Memory B cell (primary cell): ENCODE measurements around the gene MAB21L3.

Experiments
- ATAC-seq: fragments of 150-1000 bp; cut with Tn5 transposase; 2 replicates; pipeline ENCODE4 v1.10.0; 2021; ENCODE audit warnings: low read depth, mild to moderate bottlenecking, moderate library complexity
- DNase-seq, 2 donors: peaks; one replicate each; pipeline ENCODE4 v3.0.0; 2022; ENCODE audit warnings: low spot score in 2 of 2
- H3K27ac Mint-ChIP-seq: one replicate; pipeline ENCODE4 v1.8.0; 2022; ENCODE audit warnings: mild to moderate bottlenecking, moderate library complexity, mixed read lengths
- H3K27me3 Mint-ChIP-seq: one replicate; pipeline ENCODE4 v1.8.0; 2022; ENCODE audit warnings: mixed read lengths
- H3K36me3 Mint-ChIP-seq: one replicate; pipeline ENCODE4 v1.8.0; 2022; ENCODE audit warnings: mild to moderate bottlenecking, mixed read lengths
- H3K4me1 Mint-ChIP-seq: one replicate; pipeline ENCODE4 v1.8.0; 2022; ENCODE audit warnings: mixed read lengths
- H3K4me3 Mint-ChIP-seq: one replicate; pipeline ENCODE4 v1.8.0; 2022; ENCODE audit warnings: mild to moderate bottlenecking, moderate library complexity, mixed read lengths
- H3K9me3 Mint-ChIP-seq: one replicate; pipeline ENCODE4 v1.8.0; 2022; ENCODE audit warnings: mixed read lengths

Gene MAB21L3

DNA sequence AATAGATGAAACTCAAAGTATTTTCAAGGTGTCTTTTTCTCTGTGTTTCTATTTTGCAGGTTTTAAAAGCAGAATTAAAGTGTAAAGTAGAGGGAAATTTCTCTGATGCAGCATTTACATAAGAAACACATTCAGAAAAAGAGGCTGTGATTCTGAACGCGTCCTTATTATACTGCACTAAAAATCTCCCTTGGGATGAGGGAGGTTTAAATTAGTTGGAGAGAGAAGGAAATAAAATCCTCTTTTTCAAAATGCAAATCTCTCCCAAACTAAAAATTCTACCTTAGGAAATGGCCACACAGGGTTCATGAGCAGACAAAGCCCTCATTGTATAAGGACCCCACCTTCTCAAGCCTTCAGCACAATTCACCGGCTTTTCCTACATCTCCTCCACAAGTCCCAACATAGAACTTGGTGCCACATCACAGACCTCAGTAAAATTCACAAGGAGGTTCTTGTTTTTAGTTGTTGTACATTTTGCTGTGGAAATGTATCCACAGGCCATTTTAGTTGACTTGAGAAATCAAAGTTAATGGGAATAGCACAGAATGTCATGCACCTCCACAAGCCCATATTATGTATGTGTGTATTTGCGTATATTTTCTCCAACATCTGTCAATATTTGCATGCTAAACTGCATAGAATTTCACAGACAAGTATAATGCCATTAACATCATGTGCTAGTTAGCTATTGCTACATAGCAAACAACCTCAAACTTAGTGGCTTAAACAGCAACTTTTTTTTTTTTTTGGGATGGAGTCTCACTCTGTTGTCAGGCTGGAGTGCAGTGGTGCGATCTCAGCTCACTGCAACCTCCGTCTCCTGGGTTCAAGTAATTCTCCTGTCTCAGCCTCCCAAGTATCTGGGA, 59.8 kb downstream of the MAB21L3 start:
- DNase-seq (no peak), ATAC-seq (no peak)
- Mint-ChIP-seq H3K4me1 (peaks cover 12% of the 10 kb centered on the region), H3K9me3 (no peaks in the 10 kb centered on the region), H3K27ac (no peak overlapping the region), H3K27me3 (no peaks in the 10 kb centered on the region), H3K36me3 (no peaks in the 10 kb centered on the region), H3K4me3 (no peak overlapping the region)

DNA sequence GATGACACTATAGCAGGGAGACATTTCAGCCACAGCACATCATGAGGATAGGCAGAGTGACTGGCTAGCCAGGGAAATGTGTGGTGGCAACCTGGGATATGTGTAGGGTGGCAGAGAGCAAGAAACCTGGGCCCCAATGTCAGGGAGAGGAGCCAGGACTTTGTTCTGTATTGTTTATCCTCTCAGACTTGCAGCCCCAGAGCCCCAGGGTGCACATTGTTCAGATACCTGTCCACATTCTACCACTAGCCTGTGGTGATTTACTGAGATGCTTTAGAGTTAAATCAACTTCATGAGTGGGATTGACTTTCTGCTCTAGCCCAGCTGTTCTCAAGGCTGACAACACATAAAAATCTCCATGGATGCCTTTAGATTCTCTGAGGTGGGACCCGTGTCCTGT, 61.5 kb downstream of the MAB21L3 start:
- no peaks in the 10 kb centered on the region for H3K36me3 Mint-ChIP-seq
- H3K27me3 Mint-ChIP-seq, result peaks cover 2% of the 10 kb centered on the region
- H3K4me3 Mint-ChIP-seq, result no peak overlapping the region
- ATAC-seq, result no peak
- no peak for DNase-seq
- H3K4me1 Mint-ChIP-seq, result peaks cover 12% of the 10 kb centered on the region
- H3K9me3 Mint-ChIP-seq, result no peaks in the 10 kb centered on the region
- no peak overlapping the region for H3K27ac Mint-ChIP-seq

DNA sequence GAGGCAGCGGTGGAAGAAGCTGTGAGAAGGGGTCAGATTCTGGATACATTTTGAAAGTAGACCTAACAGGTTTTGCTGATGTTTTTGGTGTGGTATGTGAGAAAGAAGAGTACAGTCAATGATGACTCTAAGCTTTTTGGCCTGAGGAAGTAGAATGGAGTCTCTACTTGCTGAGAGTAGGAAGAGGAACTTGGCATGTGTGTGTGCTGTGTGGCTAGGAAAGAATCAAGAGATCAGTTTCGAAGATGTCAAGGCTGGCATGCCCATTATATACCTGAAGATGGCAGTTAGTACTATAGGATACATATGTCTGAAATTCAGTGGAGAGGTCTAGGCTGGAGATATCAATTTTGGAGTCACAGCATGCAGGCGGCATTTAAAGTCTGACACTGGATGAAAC, 64.4 kb downstream of the MAB21L3 start:
- no peak for DNase-seq

DNA sequence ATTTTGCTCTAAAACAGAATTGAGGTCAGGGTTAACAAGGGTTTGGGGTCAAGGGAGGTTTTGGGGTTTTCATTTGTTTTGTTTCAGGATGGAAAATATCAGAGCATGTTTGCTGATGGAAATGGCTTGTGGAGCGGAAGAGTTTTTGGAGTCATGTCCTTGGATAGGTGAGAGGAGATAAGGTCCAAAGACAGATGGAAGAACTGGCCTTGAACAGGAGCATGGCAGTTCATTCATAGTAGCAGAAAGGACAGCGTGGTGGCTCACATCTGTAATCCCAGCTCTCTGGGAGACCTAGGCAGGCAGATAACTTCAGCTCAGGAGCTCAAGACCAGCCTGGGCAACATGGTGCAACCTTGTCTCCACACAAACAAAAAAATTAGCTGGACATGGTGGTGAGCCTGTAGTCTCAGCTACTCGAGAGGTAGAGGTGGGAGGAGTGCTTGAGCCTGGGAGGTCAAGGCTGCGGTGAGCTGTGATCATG, 65.1 kb downstream of the MAB21L3 start:
- Mint-ChIP-seq H3K9me3 (no peaks in the 10 kb centered on the region), H3K36me3 (no peaks in the 10 kb centered on the region), H3K4me3 (no peak overlapping the region), H3K27ac (no peak overlapping the region), H3K4me1 (no peaks in the 10 kb centered on the region), H3K27me3 (peaks cover 3% of the 10 kb centered on the region)
- ATAC-seq, result no peak
- DNase-seq, result no peak

More for the DNA sequence above, 64.4 kb downstream of the MAB21L3 start:
- H3K4me1 Mint-ChIP-seq, result no peaks in the 10 kb centered on the region
- H3K9me3 Mint-ChIP-seq, result no peaks in the 10 kb centered on the region
- ATAC-seq, result peak; percentile 42
- no peak overlapping the region for H3K27ac Mint-ChIP-seq
- peaks cover 3% of the 10 kb centered on the region for H3K27me3 Mint-ChIP-seq
- H3K4me3 Mint-ChIP-seq, result no peak overlapping the region
- no peaks in the 10 kb centered on the region for H3K36me3 Mint-ChIP-seq

DNA sequence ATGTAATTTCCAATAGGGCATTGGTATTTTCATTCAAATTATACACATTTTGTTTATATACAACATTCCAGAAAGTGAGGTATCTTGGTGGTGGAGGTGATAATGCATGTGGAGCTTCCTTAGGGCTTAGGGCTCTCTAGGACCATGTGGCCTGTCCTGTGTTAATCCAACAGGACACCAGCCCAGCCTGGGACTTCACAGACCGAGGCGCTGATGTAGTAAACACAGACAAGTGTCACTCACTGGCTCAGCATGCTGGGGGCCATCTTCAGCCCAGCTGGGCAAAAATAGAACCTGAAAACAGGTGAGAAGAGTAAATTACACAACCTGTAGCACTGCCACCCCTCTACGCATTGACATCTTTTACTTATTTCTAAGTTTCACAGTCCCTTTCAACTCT, 66.7 kb downstream of the MAB21L3 start:
- ATAC-seq (no peak), DNase-seq (no peak)
- Mint-ChIP-seq H3K27ac (no peak overlapping the region), H3K27me3 (peaks cover 5% of the 10 kb centered on the region), H3K4me3 (no peak overlapping the region), H3K4me1 (no peaks in the 10 kb centered on the region), H3K9me3 (no peaks in the 10 kb centered on the region), H3K36me3 (no peaks in the 10 kb centered on the region)

DNA sequence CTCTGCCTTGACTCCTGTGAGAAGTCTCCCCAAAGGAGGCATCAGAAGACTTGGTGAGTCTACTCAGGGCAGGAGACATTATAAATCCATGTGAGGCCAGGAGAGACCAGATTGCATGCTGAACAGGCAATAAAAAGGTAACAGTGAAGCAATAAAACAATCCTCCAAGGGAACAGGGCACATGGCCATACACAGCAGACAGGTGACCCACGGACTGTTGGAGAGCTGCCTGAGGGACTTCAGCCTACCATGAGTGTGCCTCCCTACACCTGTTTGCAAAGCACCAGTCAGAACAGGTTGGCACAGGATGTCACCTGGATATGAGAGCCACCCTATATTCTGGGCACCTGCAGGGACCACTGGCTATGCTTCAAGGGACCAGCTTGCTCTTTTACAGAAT, 67.6 kb downstream of the MAB21L3 start:
- DNase-seq (no peak), ATAC-seq (no peak)
- Mint-ChIP-seq H3K27me3 (peaks cover 8% of the 10 kb centered on the region), H3K4me3 (no peak overlapping the region), H3K27ac (no peak overlapping the region), H3K36me3 (no peaks in the 10 kb centered on the region), H3K4me1 (no peaks in the 10 kb centered on the region), H3K9me3 (no peaks in the 10 kb centered on the region)

DNA sequence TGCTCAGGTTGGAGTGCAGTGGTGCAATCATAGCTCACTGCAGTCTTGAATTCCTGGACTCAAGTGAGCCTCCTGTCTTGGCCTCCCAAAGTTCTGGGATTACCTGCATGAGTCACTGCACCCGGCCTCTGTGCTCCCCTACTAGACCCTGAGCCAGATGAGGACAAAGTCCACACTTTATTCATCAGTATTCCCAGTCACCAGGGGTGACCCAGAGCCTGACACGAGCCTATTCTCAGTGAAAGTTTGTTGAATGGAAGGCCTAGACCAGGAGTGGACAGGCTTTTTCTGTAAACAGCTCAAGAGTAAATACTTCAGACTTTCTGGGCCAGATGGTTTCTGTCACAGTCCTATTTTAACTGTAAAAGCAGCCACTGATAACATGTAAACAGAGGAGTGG, 68.2 kb downstream of the MAB21L3 start:
- ATAC-seq (no peak), DNase-seq (no peak)
- no peak overlapping the region for H3K27ac Mint-ChIP-seq
- H3K4me1 Mint-ChIP-seq, result no peaks in the 10 kb centered on the region
- no peaks in the 10 kb centered on the region for H3K36me3 Mint-ChIP-seq
- H3K27me3 Mint-ChIP-seq, result peaks cover 9% of the 10 kb centered on the region
- no peaks in the 10 kb centered on the region for H3K9me3 Mint-ChIP-seq
- H3K4me3 Mint-ChIP-seq, result no peak overlapping the region

DNA sequence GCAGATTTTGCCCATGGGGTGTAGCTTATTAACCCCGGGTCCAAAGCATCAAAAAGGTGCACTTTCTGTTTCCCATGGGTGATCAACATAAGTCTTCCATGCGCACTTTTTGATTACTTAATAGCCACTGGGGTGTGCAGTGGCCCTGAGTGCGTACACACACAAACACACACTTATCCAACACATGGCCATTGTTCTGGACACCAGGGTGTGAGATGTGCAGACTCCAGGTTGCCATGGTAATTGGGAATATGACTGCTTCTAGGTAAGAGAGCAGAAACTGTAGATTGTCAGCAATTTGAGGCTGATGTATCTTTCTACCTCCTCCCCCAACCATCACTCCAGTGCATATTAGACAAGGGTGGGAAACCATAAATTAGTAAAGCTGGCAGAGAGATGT, 68.8 kb downstream of the MAB21L3 start:
- no peaks in the 10 kb centered on the region for H3K4me1 Mint-ChIP-seq
- H3K27ac Mint-ChIP-seq, result no peak overlapping the region
- H3K27me3 Mint-ChIP-seq, result peaks cover 9% of the 10 kb centered on the region
- no peak for DNase-seq
- H3K9me3 Mint-ChIP-seq, result no peaks in the 10 kb centered on the region
- H3K36me3 Mint-ChIP-seq, result no peaks in the 10 kb centered on the region
- no peak for ATAC-seq
- no peak overlapping the region for H3K4me3 Mint-ChIP-seq

DNA sequence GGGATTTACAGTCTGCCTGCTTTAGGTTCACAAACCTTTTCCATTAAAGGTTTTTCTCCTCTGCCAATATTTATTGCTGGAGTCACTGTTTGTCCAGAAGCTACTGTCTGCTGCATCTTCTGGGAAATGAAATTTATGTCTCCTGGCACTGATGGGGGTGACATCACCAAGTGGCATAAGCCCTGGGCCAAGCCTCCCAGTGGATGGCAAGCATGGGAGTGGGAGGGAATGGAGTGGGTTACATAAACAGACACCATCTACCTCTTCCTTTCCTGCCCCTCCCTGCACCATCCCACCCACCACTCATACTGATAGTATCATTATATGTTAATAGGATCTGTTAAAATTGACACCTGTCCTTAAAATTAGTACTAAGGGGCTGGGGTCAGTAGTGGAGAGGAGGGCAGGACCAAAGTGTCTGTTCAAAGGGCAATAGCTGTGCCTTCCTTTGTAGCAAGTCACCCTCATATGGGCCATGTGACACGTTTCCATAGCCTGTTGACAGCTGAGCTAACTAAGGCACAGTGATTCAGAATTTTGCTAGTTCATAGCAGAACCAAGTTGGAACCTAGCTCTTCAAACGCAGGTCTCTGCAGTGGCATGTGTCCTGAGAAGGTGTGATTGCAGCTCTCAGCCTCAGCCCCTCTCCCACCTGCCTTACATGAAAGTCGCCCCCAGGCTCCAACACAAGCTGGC, 71.0 kb downstream of the MAB21L3 start:
- no peak for ATAC-seq
- no peak overlapping the region for H3K27ac Mint-ChIP-seq
- H3K27me3 Mint-ChIP-seq, result peaks cover 9% of the 10 kb centered on the region
- H3K4me3 Mint-ChIP-seq, result no peak overlapping the region
- H3K36me3 Mint-ChIP-seq, result no peaks in the 10 kb centered on the region
- no peaks in the 10 kb centered on the region for H3K4me1 Mint-ChIP-seq
- no peak for DNase-seq
- H3K9me3 Mint-ChIP-seq, result no peaks in the 10 kb centered on the region
